Gastroesophageal sphincter (tissue), 4 donors: ENCODE measurements around the gene IL36B. TPM values are rescaled to one million over a fixed set of nuclear protein-coding genes. Genes with fewer than 3 reads are reported as not detected.

Source experiments
- ATAC-seq: fragments of 150-250 bp; one replicate; pipeline ENCODE4 v1.9.1; 2016; ENCODE audit warnings: mild to moderate bottlenecking, moderate library complexity
- H3K27ac ChIP-seq, 4 donors: fragments of 200-600 bp; sonication (generic) in 3 of 4; 1 replicate in 3 of 4; 2 replicates in 1 of 4; pipeline ENCODE4 v1.5.1; 2016 to 2019
- H3K27me3 ChIP-seq: fragments of 200-600 bp; sonication (generic); one replicate; pipeline ENCODE4 v1.5.1; 2019
- H3K36me3 ChIP-seq, 2 donors: fragments of 200-600 bp; sonication (generic); one replicate each; pipeline ENCODE4 v1.5.1; 2019; ENCODE audit warnings: control low read depth in 1 of 2
- H3K4me1 ChIP-seq, 3 donors: fragments of 200-600 bp; sonication (generic); 1 replicate in 2 of 3; 2 replicates in 1 of 3; pipeline ENCODE4 v1.5.1; 2016 to 2019; ENCODE audit warnings: control low read depth in 2 of 3
- H3K4me3 ChIP-seq, 2 donors: fragments of 200-600 bp; sonication (generic); one replicate each; pipeline ENCODE4 v1.5.1; 2019; ENCODE audit warnings: mild to moderate bottlenecking in 1 of 2, moderate library complexity in 1 of 2
- H3K9me3 ChIP-seq, 3 donors: fragments of 200-600 bp; sonication (generic); one replicate each; pipeline ENCODE4 v1.5.1; 2017 to 2019; ENCODE audit warnings: control low read depth in 2 of 3
- CTCF ChIP-seq, 4 experiments: fragments of 200-600 bp in 2 of 4; fragments of 450-650 bp in 2 of 4; sonication (generic) in 1 of 4; IDR thresholded peaks; one replicate each; pipeline ENCODE4 v1.5.1; 2017 to 2019; ENCODE audit warnings: antibody characterized with exemption in 4 of 4, mild to moderate bottlenecking in 2 of 4, moderate library complexity in 2 of 4
- EP300 ChIP-seq: sonication (generic); formaldehyde crosslinking; IDR thresholded peaks from one replicate; pipeline ENCODE4 v1.6.1; 2017; ENCODE audit warnings: antibody characterized with exemption, mild to moderate bottlenecking
- POLR2A ChIP-seq, 2 donors: fragments of 450-650 bp; IDR thresholded peaks; one replicate each; pipeline ENCODE4 v1.6.1; 2017; ENCODE audit warnings: antibody characterized with exemption in 2 of 2, mild to moderate bottlenecking in 2 of 2, moderate library complexity in 1 of 2
- POLR2AphosphoS5 ChIP-seq: sonication (generic); formaldehyde crosslinking; IDR thresholded peaks from one replicate; pipeline ENCODE4 v1.6.1; 2017; ENCODE audit warnings: antibody characterized with exemption
- WGBS, 2 donors: methylation state at CpG; one replicate each; pipeline ENCODE4 v1.1.5; 2018; ENCODE audit warnings: low coverage in 1 of 2; 5-methylcytosine and 5-hydroxymethylcytosine counted together
- small RNA-seq, 4 donors: library from RNA; depleted of rRNA; stranded (forward); fragments of <200 nt; gene quantifications; one replicate each; pipeline ENCODE3, GENCODE V24; 2016
- total RNA-seq, 4 donors: library from RNA; depleted of rRNA; stranded (reverse); fragments of >200 nt; gene quantifications; one replicate each; pipeline ENCODE4 v1.1.0, GENCODE V29; 2016

Gene IL36B
- total RNA-seq, 4 donors from 2014 or later: not detected

GRCh38 chr2:112980537-112980936, 72.1 kb downstream of the IL36B start:
- H3K4me1 ChIP-seq: no peaks in the 10 kb centered on the region
- peaks cover 8% of the 10 kb centered on the region for H3K27me3 ChIP-seq
- TF ChIP-seq POLR2AphosphoS5 (no peak), CTCF (IDR thresholded peaks at IDR 0.05) (no peak), POLR2A (IDR thresholded peaks at IDR 0.05) (no peak), EP300 (no peak)
- H3K9me3 ChIP-seq: no peaks in the 10 kb centered on the region
- no peak overlapping the region for H3K4me3 ChIP-seq
- no peaks in the 10 kb centered on the region for H3K36me3 ChIP-seq
- no peak for ATAC-seq
- no peak overlapping the region for H3K27ac ChIP-seq
- 38 to 80% methylated on average over 1 of the region's 1 CpG for WGBS, 2 donors

GRCh38 chr2:112979731-112980130, 72.9 kb downstream of the IL36B start:
- no peak for ATAC-seq
- H3K4me1 ChIP-seq: no peaks in the 10 kb centered on the region
- peaks cover 8% of the 10 kb centered on the region for H3K27me3 ChIP-seq
- H3K27ac ChIP-seq: no peak overlapping the region
- 67% methylated on average over 1 of the region's 1 CpG; no CpG with 5 or more reads in 1 of the 2 donors for WGBS, 2 donors
- no peak for TF ChIP-seq EP300
- no peak for TF ChIP-seq POLR2AphosphoS5
- TF ChIP-seq CTCF (IDR thresholded peaks at IDR 0.05): no peak
- TF ChIP-seq POLR2A (IDR thresholded peaks at IDR 0.05): no peak
- no peaks in the 10 kb centered on the region for H3K9me3 ChIP-seq
- H3K36me3 ChIP-seq: no peaks in the 10 kb centered on the region
- H3K4me3 ChIP-seq: no peak overlapping the region

- WGBS, 2 donors: 77 to 83% methylated on average over 6 of the region's 7 CpGs
- no peaks in the 10 kb centered on the region for H3K36me3 ChIP-seq
- no peak for ATAC-seq
- H3K4me1 ChIP-seq: no peaks in the 10 kb centered on the region
- TF ChIP-seq EP300 (no peak), POLR2A (IDR thresholded peaks at IDR 0.05) (no peak), CTCF (IDR thresholded peaks at IDR 0.05) (no peak), POLR2AphosphoS5 (no peak)
- no peaks in the 10 kb centered on the region for H3K9me3 ChIP-seq
- peaks cover 8% of the 10 kb centered on the region for H3K27me3 ChIP-seq
- H3K4me3 ChIP-seq: no peak within 1 kb of the TSS
- no peak within 1 kb of the TSS for H3K27ac ChIP-seq
Measured at GRCh38 chr2:112977559-112978056, 75.1 kb downstream of the IL36B start, which contains the start of gene IL36G. IL36G (plus strand) TSS chr2:112978006; CDS start chr2:112978639, 633 bp downstream.

Small RNAs within 50 kb of the gene (small RNA-seq; reads per million reads assigned to genes)
- gene HMGN2P23 (0 reads per million in 4 donors), gene RNU6-1180P (0 reads per million in 4 donors)

Other genes starting within 250 kb of the IL36B start
- 1 to 10 TPM in 2 of 4 donors, not detected in 2; 2.7 to 3.2 TPM for gene IL1B, start 216.1 kb downstream of the IL36B start, total RNA-seq
- not detected for gene IL37, start 141.7 kb downstream of the IL36B start, total RNA-seq
- 1 to 10 TPM in 1 of 4 donors, under 1 TPM in 1, not detected in 2; 0.78 to 1.8 TPM for gene IL36G, start 74.9 kb downstream of the IL36B start, total RNA-seq
- 1 to 10 TPM in 2 of 4 donors, not detected in 2; 1.2 to 9.1 TPM for gene IL36A, start 47.4 kb downstream of the IL36B start, total RNA-seq
- 1 to 10 TPM in 1 of 4 donors, under 1 TPM in 1, not detected in 2; 0.93 to 1.7 TPM for gene IL36RN, start 6.3 kb upstream of the IL36B start, total RNA-seq
- gene IL1F10, start 15.1 kb upstream of the IL36B start, total RNA-seq: not detected
- 10 to 100 TPM in 1 of 4 donors, 1 to 10 TPM in 2, under 1 TPM in 1; 0.46 to 32.9 (median 2.7) TPM for gene IL1RN, start 74.7 kb upstream of the IL36B start, total RNA-seq
- gene PSD4, start 121.1 kb upstream of the IL36B start, total RNA-seq: 1 to 10 TPM; 3.0 to 4.4 (median 3.6) TPM
- gene PAX8, start 226.1 kb upstream of the IL36B start, total RNA-seq: 1 to 10 TPM in 2 of 4 donors, under 1 TPM in 1, not detected in 1; 0.62 to 2.5 (median 1.1) TPM